Measurements from ENCODE around the gene LARP4B.

- TF ChIP-seq, protein P1, sequence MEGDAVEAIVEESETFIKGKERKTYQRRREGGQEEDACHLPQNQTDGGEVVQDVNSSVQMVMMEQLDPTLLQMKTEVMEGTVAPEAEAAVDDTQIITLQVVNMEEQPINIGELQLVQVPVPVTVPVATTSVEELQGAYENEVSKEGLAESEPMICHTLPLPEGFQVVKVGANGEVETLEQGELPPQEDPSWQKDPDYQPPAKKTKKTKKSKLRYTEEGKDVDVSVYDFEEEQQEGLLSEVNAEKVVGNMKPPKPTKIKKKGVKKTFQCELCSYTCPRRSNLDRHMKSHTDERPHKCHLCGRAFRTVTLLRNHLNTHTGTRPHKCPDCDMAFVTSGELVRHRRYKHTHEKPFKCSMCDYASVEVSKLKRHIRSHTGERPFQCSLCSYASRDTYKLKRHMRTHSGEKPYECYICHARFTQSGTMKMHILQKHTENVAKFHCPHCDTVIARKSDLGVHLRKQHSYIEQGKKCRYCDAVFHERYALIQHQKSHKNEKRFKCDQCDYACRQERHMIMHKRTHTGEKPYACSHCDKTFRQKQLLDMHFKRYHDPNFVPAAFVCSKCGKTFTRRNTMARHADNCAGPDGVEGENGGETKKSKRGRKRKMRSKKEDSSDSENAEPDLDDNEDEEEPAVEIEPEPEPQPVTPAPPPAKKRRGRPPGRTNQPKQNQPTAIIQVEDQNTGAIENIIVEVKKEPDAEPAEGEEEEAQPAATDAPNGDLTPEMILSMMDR (IDR thresholded peaks at IDR 0.05) = no peak
- no peak for TF ChIP-seq POLR2A (IDR thresholded peaks at IDR 0.05)
Observed at GRCh38 chr10:970311-971149, 39.0 kb upstream of the LARP4B start.

Measured in testis (tissue), 2 donors.